ENCODE data around the gene DCDC2C. TPM values are rescaled to one million over a fixed set of nuclear protein-coding genes. Genes with fewer than 3 reads are reported as not detected.

The DCDC2C gene
- total RNA-seq, 1 experiment from 2014 or later = not detected

- H3K4me3 Mint-ChIP-seq (ENCODE audit: unreplicated experiment) = no peak overlapping the region
- H3K9me3 Mint-ChIP-seq (ENCODE audit: unreplicated experiment) = no peaks in the 10 kb centered on the region
- no peak overlapping the region for H3K27ac Mint-ChIP-seq (ENCODE audit: low read depth, unreplicated experiment)
- H3K4me1 Mint-ChIP-seq (ENCODE audit: insufficient read depth, unreplicated experiment) = peaks cover 12% of the 10 kb centered on the region
- no peak for TF ChIP-seq CTCF (IDR thresholded peaks at IDR 0.05; ENCODE audit: unreplicated experiment)
- ChIA-PET POLR2A (no interaction called here), CTCF (no interaction called here)
- H3K36me3 Mint-ChIP-seq (ENCODE audit: insufficient read depth, unreplicated experiment) = no peaks in the 10 kb centered on the region
- peaks cover 42% of the 10 kb centered on the region for H3K27me3 Mint-ChIP-seq (ENCODE audit: insufficient read depth, unreplicated experiment)
- no TSS peak for BruUV-seq (replicated peaks)
- no peak for DNase-seq (ENCODE audit: unreplicated experiment)
- intact Hi-C loops (cut with micrococcal nuclease) = no loop called here
These were observed 57.9 kb downstream of the DCDC2C start for GRCh38 chr2:3761272-3761671.

GRCh38 chr2:3762771-3763447 lies 59.5 kb downstream of the DCDC2C start:
- intact Hi-C loops (cut with micrococcal nuclease) = no loop called here
- Mint-ChIP-seq H3K4me3 (ENCODE audit: unreplicated experiment) (no peak overlapping the region), H3K9me3 (ENCODE audit: unreplicated experiment) (no peaks in the 10 kb centered on the region), H3K4me1 (ENCODE audit: insufficient read depth, unreplicated experiment) (peaks cover 7% of the 10 kb centered on the region), H3K27me3 (ENCODE audit: insufficient read depth, unreplicated experiment) (peaks cover 53% of the 10 kb centered on the region), H3K36me3 (ENCODE audit: insufficient read depth, unreplicated experiment) (no peaks in the 10 kb centered on the region), H3K27ac (ENCODE audit: low read depth, unreplicated experiment) (no peak overlapping the region)
- POLR2A ChIA-PET = no interaction called here
- BruUV-seq (replicated peaks) = no TSS peak
- CTCF ChIA-PET = no interaction called here
- DNase-seq (ENCODE audit: unreplicated experiment) = no peak
- TF ChIP-seq CTCF (IDR thresholded peaks at IDR 0.05; ENCODE audit: unreplicated experiment) = no peak

- POLR2A ChIA-PET = no interaction called here
- Mint-ChIP-seq H3K36me3 (ENCODE audit: insufficient read depth, unreplicated experiment) (no peaks in the 10 kb centered on the region), H3K9me3 (ENCODE audit: unreplicated experiment) (no peaks in the 10 kb centered on the region), H3K4me1 (ENCODE audit: insufficient read depth, unreplicated experiment) (no peaks in the 10 kb centered on the region), H3K27ac (ENCODE audit: low read depth, unreplicated experiment) (no peak overlapping the region), H3K27me3 (ENCODE audit: insufficient read depth, unreplicated experiment) (peaks cover 68% of the 10 kb centered on the region), H3K4me3 (ENCODE audit: unreplicated experiment) (no peak overlapping the region)
- BruUV-seq (replicated peaks) = no TSS peak
- CTCF ChIA-PET = interaction anchor here (0.6 to 1.5 kb wide), 2 partner anchors 12 to 297 kb away, joined by 3 read pairs; no protein-coding TSS in a partner anchor
- intact Hi-C loops (cut with micrococcal nuclease) = no loop called here
- DNase-seq (ENCODE audit: unreplicated experiment) = no peak
- no peak for TF ChIP-seq CTCF (IDR thresholded peaks at IDR 0.05; ENCODE audit: unreplicated experiment)
These were observed 63.4 kb downstream of the DCDC2C start for GRCh38 chr2:3766824-3767223.

GRCh38 chr2:3768960-3769765 lies 65.8 kb downstream of the DCDC2C start:
- H3K27ac Mint-ChIP-seq (ENCODE audit: low read depth, unreplicated experiment) = no peak overlapping the region
- H3K4me3 Mint-ChIP-seq (ENCODE audit: unreplicated experiment) = no peak overlapping the region
- no peaks in the 10 kb centered on the region for H3K36me3 Mint-ChIP-seq (ENCODE audit: insufficient read depth, unreplicated experiment)
- TF ChIP-seq CTCF (IDR thresholded peaks at IDR 0.05; ENCODE audit: unreplicated experiment) = no peak
- peaks cover 59% of the 10 kb centered on the region for H3K27me3 Mint-ChIP-seq (ENCODE audit: insufficient read depth, unreplicated experiment)
- POLR2A ChIA-PET = interaction anchor here (1.5 kb wide), 1 partner anchor 12 kb away, joined by 6 read pairs; no protein-coding TSS in a partner anchor
- H3K9me3 Mint-ChIP-seq (ENCODE audit: unreplicated experiment) = no peaks in the 10 kb centered on the region
- no peaks in the 10 kb centered on the region for H3K4me1 Mint-ChIP-seq (ENCODE audit: insufficient read depth, unreplicated experiment)
- intact Hi-C loops (cut with micrococcal nuclease) = no loop called here
- CTCF ChIA-PET = no interaction called here
- DNase-seq (ENCODE audit: unreplicated experiment) = no peak
- no TSS peak for BruUV-seq (replicated peaks)

All from MCF 10A (cell line).